G401 (cell line): ENCODE results near the gene ACSM5. TPM values are rescaled to one million over a fixed set of nuclear protein-coding genes. Genes with fewer than 3 reads are reported as not detected.
"Not testable (repeated sequence)": the region's sequence is repeated elsewhere in the genome, so short reads cannot be mapped to it uniquely, and the experiment has no call there.

ENCODE experiments used
- DNase-seq: peaks from one replicate; pipeline ENCODE4 v3.0.0-alpha.2; 2015; ENCODE audit warnings: low spot score
- in situ Hi-C: cut with HindIII; loops from 2 replicates; pipeline ENCODE4 v1.10.0; 2016; ENCODE audit warnings: low sequenced_read_pairs, mixed read lengths
- total RNA-seq: library from RNA; depleted of rRNA; stranded (reverse); fragments of >200 nt; shearing (Covaris generic); gene quantifications from 2 replicates; pipeline ENCODE4 v1.2.3, GENCODE V29; 2014; rRNA removed

Gene ACSM5
- total RNA-seq, 1 experiment from 2014 or later = not detected

GRCh38 chr16:20439820-20440231 is 30.5 kb downstream of the ACSM5 start:
- in situ Hi-C loops, DNase-seq: not testable (repeated sequence)

GRCh38 chr16:20440731-20441130 is 31.4 kb downstream of the ACSM5 start:
- in situ Hi-C loops, DNase-seq: not testable (repeated sequence)

- no peak for DNase-seq
- in situ Hi-C loops = no loop called here
Measured at GRCh38 chr16:20441191-20441590, 31.9 kb downstream of the ACSM5 start.

GRCh38 chr16:20441859-20442258 is 32.5 kb downstream of the ACSM5 start:
- DNase-seq, in situ Hi-C loops: not testable (repeated sequence)

GRCh38 chr16:20446652-20447393 is 37.5 kb downstream of the ACSM5 start:
- in situ Hi-C loops, DNase-seq: not testable (repeated sequence)

- in situ Hi-C loops, DNase-seq: not testable (repeated sequence)
Measured at GRCh38 chr16:20451364-20451763, 42.0 kb downstream of the ACSM5 start, which contains the start of gene ACSM2A. TSS of gene ACSM2A (plus strand) at chr16:20451521. CDS start at chr16:20460115, 8,594 bp downstream.

GRCh38 chr16:20453633-20454032 is 44.3 kb downstream of the ACSM5 start:
- in situ Hi-C loops, DNase-seq: not testable (repeated sequence)

- in situ Hi-C loops, DNase-seq: not testable (repeated sequence)
Measured at GRCh38 chr16:20459227-20459626, 49.9 kb downstream of the ACSM5 start.

GRCh38 chr16:20460313-20460712 is 51.0 kb downstream of the ACSM5 start:
- DNase-seq, in situ Hi-C loops: not testable (repeated sequence)

- DNase-seq, in situ Hi-C loops: not testable (repeated sequence)
Measured at GRCh38 chr16:20468954-20469353, 59.6 kb downstream of the ACSM5 start.

- DNase-seq, in situ Hi-C loops: not testable (repeated sequence)
Measured at GRCh38 chr16:20469930-20470329, 60.6 kb downstream of the ACSM5 start.

- in situ Hi-C loops, DNase-seq: not testable (repeated sequence)
Measured at GRCh38 chr16:20470732-20471131, 61.4 kb downstream of the ACSM5 start.

GRCh38 chr16:20477188-20477744 is 67.9 kb downstream of the ACSM5 start:
- DNase-seq, in situ Hi-C loops: not testable (repeated sequence)

GRCh38 chr16:20483989-20484388 is 74.7 kb downstream of the ACSM5 start:
- DNase-seq, in situ Hi-C loops: not testable (repeated sequence)

- in situ Hi-C loops = no loop called here
Measured at GRCh38 chr16:20484726-20485125, 75.4 kb downstream of the ACSM5 start.

GRCh38 chr16:20485408-20485807 is 76.1 kb downstream of the ACSM5 start:
- no peak for DNase-seq
- in situ Hi-C loops = no loop called here

More at GRCh38 chr16:20484726-20485125, 75.4 kb downstream of the ACSM5 start:
- no peak for DNase-seq

Other genes with a start within 250 kb of the ACSM5 start
- not detected in 2 replicates for gene GP2, start 82.0 kb upstream of the ACSM5 start, total RNA-seq
- not detected in 2 replicates for gene UMOD, start 56.8 kb upstream of the ACSM5 start, total RNA-seq
- not detected in 2 replicates for gene PDILT, start 4.8 kb upstream of the ACSM5 start, total RNA-seq
- gene ACSM2A, start 42.0 kb downstream of the ACSM5 start, total RNA-seq = not detected in 2 replicates
- not detected in 2 replicates for gene ACSM2B, start 166.8 kb downstream of the ACSM5 start, total RNA-seq